NCI-H187 treated with DMSO at 0.1 percent for 48 hours (cell line): ENCODE results near the gene KMT2B.
"Not testable (repeated sequence)": the region's sequence is repeated elsewhere in the genome, so short reads cannot be mapped to it uniquely, and the experiment has no call there.

Experiments
- DNase-seq: peaks from one replicate; lab custom pipeline; 2025; lab: John Stamatoyannopoulos, UW

The KMT2B gene

GRCh38 chr19:35710784-35711723 lies 6.7 kb upstream of the KMT2B start:
- DNase-seq: no peak

GRCh38 chr19:35712567-35713505 lies 5.0 kb upstream of the KMT2B start:
- DNase-seq: no peak

- DNase-seq: no peak
These were observed 4.3 kb upstream of the KMT2B start for GRCh38 chr19:35713506-35713850.

GRCh38 chr19:35713904-35714495 lies 3.8 kb upstream of the KMT2B start:
- DNase-seq: no peak

GRCh38 chr19:35714601-35715354 lies 3.0 kb upstream of the KMT2B start:
- no peak for DNase-seq

- DNase-seq: no peak
These were observed 2.4 kb upstream of the KMT2B start for GRCh38 chr19:35715355-35715809.

- DNase-seq: no peak
These were observed 1.6 kb upstream of the KMT2B start for GRCh38 chr19:35715981-35716800.

GRCh38 chr19:35716801-35717664 lies 770 bp upstream of the KMT2B start:
- DNase-seq: peak; percentile 69

- no peak for DNase-seq
These were observed 690 bp downstream of the KMT2B start for GRCh38 chr19:35718345-35719041.

GRCh38 chr19:35719402-35720162 lies 1.8 kb downstream of the KMT2B start:
- no peak for DNase-seq

- DNase-seq: no peak
These were observed 2.3 kb downstream of the KMT2B start for GRCh38 chr19:35720163-35720524.

- no peak for DNase-seq
These were observed 2.8 kb downstream of the KMT2B start for GRCh38 chr19:35720648-35721047.

- no peak for DNase-seq
These were observed 3.6 kb downstream of the KMT2B start for GRCh38 chr19:35721374-35721773.

- no peak for DNase-seq
These were observed 4.7 kb downstream of the KMT2B start for GRCh38 chr19:35722461-35722860.

- no peak for DNase-seq
These were observed 5.1 kb downstream of the KMT2B start for GRCh38 chr19:35722897-35723296.

- DNase-seq: no peak
These were observed 5.9 kb downstream of the KMT2B start for GRCh38 chr19:35723671-35724070.

GRCh38 chr19:35724132-35724531 lies 6.3 kb downstream of the KMT2B start:
- not testable (repeated sequence) for DNase-seq

- no peak for DNase-seq
These were observed 6.8 kb downstream of the KMT2B start for GRCh38 chr19:35724560-35724959.
